Ishikawa (cell line): ENCODE data around the gene CCDC97.

Experiments used
- EGR1 ChIP-seq: IDR thresholded peaks from 2 replicates; pipeline ENCODE4 v1.6.1; 2012
- FOXM1 ChIP-seq: IDR thresholded peaks from 2 replicates; pipeline ENCODE4 v1.6.1; 2012; ENCODE audit warnings: low read depth, borderline replicate concordance
- TAF1 ChIP-seq: IDR thresholded peaks from 2 replicates; pipeline ENCODE4 v1.6.1; 2012; ENCODE audit warnings: low read depth, mild to moderate bottlenecking
- TCF12 ChIP-seq: IDR thresholded peaks from 2 replicates; pipeline ENCODE4 v1.6.1; 2012; ENCODE audit warnings: low read depth
- ZBTB7A ChIP-seq: IDR thresholded peaks from 2 replicates; pipeline ENCODE4 v1.6.1; 2012; ENCODE audit warnings: low read depth
- TF ChIP-seq, protein P1 (sequence below): IDR thresholded peaks from 2 replicates; pipeline ENCODE4 v1.6.1; 2012

- no peak for TF ChIP-seq TCF12
- TF ChIP-seq FOXM1: no peak
- TF ChIP-seq EGR1: no peak
- no peak; the same call in 1 of the 2 replicates for TF ChIP-seq TAF1
- TF ChIP-seq ZBTB7A: no peak
- TF ChIP-seq, protein P1, sequence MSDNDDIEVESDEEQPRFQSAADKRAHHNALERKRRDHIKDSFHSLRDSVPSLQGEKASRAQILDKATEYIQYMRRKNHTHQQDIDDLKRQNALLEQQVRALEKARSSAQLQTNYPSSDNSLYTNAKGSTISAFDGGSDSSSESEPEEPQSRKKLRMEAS: no peak
These were observed 45.2 kb upstream of the CCDC97 start for GRCh38 chr19:41264581-41265394.
